ENCODE data around the gene CFAP52. TPM values are rescaled to one million over a fixed set of nuclear protein-coding genes. Genes with fewer than 3 reads are reported as not detected.

Gene CFAP52
- total and polyA plus RNA-seq, 2 of the 8 experiments (the other 6 are each of a cell fraction or from before 2014, with no cell fraction given) = 0.11 TPM; not detected in 1

GRCh38 chr17:9622961-9623360 is 46.5 kb downstream of the CFAP52 start:
- Histone ChIP-seq H3K9ac (replicated peaks in 1 of 4; ENCODE audit: extremely low read depth in 1 of 4, low read depth in 3 of 4, low read length in 3 of 4) (no peak overlapping the region), H3K4me1 (replicated peaks in 1 of 4; ENCODE audit: control insufficient read depth in 3 of 4, insufficient read depth in 4 of 4, low read length in 3 of 4) (no peaks in the 10 kb centered on the region), H2BK12ac (ENCODE audit: low read depth, low read length) (no peak overlapping the region), H3K23ac (ENCODE audit: insufficient read length) (no peak overlapping the region), H3K4ac (replicated peaks; ENCODE audit: insufficient read length, low read depth, low read length) (no peak overlapping the region), H2AFZ (ENCODE audit: low read length) (no peak overlapping the region), H2BK120ac (replicated peaks; ENCODE audit: low read depth, low read length) (no peak overlapping the region), H3K79me2 (ENCODE audit: control insufficient read depth in 1 of 2, insufficient read depth in 2 of 2, low read length in 2 of 2) (no peaks in the 10 kb centered on the region), H3K27ac (ENCODE audit: low read depth, low read length) (no peak overlapping the region), H3K14ac (ENCODE audit: insufficient read length) (no peak overlapping the region), H4K5ac (ENCODE audit: insufficient read length, low read depth, low read length) (no peak overlapping the region), H4K8ac (ENCODE audit: extremely low read depth, insufficient read depth, low read length) (no peak overlapping the region), H3K18ac (ENCODE audit: extremely low read depth, low read length) (no peak overlapping the region), H4K20me1 (replicated peaks in 1 of 2; ENCODE audit: control insufficient read depth in 1 of 2, insufficient read depth in 2 of 2, low read length in 2 of 2) (no peaks in the 10 kb centered on the region), H3K23me2 (ENCODE audit: low read depth, low read length) (no peaks in the 10 kb centered on the region), H3K56ac (replicated peaks; ENCODE audit: insufficient read length, low read depth, low read length) (no peak overlapping the region), H3K79me1 (ENCODE audit: low read depth, low read length) (no peaks in the 10 kb centered on the region), H4K91ac (replicated peaks; ENCODE audit: insufficient read length, low read length) (no peak overlapping the region), H2BK5ac (ENCODE audit: low read depth, low read length) (no peak overlapping the region), H3K4me3 (ENCODE audit: extremely low read depth in 1 of 4, insufficient read depth in 2 of 4, low read depth in 3 of 4, low read length in 4 of 4) (no peak overlapping the region), H3K4me2 (ENCODE audit: insufficient read depth in 1 of 2, low read depth in 2 of 2, low read length in 2 of 2) (no peak overlapping the region), H2AK5ac (ENCODE audit: low read depth, low read length) (no peak overlapping the region), H2BK15ac (ENCODE audit: low read length) (no peak overlapping the region), H3K9me3 (ENCODE audit: insufficient read depth in 2 of 2, low read depth in 1 of 2, low read length in 1 of 2) (peaks cover 5 to 9% of the 10 kb centered on the region in 2 experiments; a peak in 2 of 4 replicates), H3K27me3 (replicated peaks in 1 of 4; ENCODE audit: control insufficient read depth in 3 of 4, extremely low read depth in 1 of 4, insufficient read depth in 3 of 4, low read length in 3 of 4) (no peaks in the 10 kb centered on the region), H2BK20ac (ENCODE audit: low read length) (no peak overlapping the region), H3K36me3 (ENCODE audit: control insufficient read depth in 2 of 4, insufficient read depth in 4 of 4, low read length in 3 of 4) (no peaks in the 10 kb centered on the region)
- CTCF ChIA-PET (ENCODE audit: partially characterized antibody) = interaction anchor here (1.2 kb wide), 1 partner anchor 25 kb away, joined by 3 read pairs; no protein-coding TSS in a partner anchor
- no peak for FAIRE-seq
- no peak for DNase-seq (ENCODE audit: low read depth in 1 of 2, low spot score in 2 of 2)
- POLR2A ChIA-PET (ENCODE audit: partially characterized antibody) = no interaction called here
- no peak for TF ChIP-seq HDAC2 (IDR thresholded peaks at IDR 0.05; ENCODE audit: borderline replicate concordance in 1 of 2, low read depth in 2 of 2, low read length in 2 of 2)
- no peak for TF ChIP-seq CBX8 (IDR thresholded peaks at IDR 0.05; ENCODE audit: borderline replicate concordance, low read depth, low read length)
- TF ChIP-seq EZH2 (IDR thresholded peaks at IDR 0.05; ENCODE audit: low read depth, low read length, severe bottlenecking) = no peak
- TF ChIP-seq MAFK (IDR thresholded peaks at IDR 0.05; ENCODE audit: low read depth, low read length) = no peak

All from H1 (cell line).